GM19328 (cell line): ENCODE measurements around the gene TREX2.

Experiments used
- ATAC-seq: cut with Tn5 transposase; IDR thresholded peaks from one replicate; pipeline ENCODE4 v1.9.1; 2021; ENCODE audit warnings: mild to moderate bottlenecking, moderate library complexity; ENCODE audit not compliant: unreplicated experiment

TREX2 gene

DNA sequence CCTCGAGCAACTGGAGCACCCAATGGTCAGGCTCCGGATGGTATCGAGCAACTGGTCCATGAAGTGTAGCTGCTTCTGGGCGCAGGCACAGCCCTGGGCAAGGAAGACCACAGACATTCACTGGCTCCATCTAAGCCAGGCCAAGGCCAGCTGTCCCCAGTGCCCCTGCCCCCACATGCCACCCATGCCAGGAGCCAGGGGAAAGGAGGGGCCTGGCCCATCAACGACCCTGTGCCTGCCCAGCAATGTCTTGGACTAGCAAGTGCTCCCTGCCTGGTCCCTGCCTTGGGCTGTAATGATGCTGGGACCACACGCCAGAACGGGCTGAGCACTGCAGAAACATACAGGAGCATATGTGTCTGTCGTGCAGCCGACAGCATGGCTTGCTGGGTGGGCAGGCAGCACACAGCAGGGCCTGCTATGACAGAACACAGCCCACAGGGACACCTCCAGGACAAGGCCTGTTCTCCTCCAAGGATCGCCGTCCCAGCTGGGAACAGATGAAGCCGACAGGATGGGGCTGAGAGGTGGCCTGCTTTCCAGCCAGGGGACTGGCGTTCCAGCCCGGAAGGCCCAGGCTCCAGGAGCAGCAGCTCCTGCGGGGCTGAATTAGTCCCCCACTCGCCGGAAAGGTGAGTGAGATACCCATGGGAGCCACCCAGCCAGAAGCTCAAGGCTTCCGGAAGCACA, 11.4 kb upstream of the TREX2 start:
- ATAC-seq: no peak

DNA sequence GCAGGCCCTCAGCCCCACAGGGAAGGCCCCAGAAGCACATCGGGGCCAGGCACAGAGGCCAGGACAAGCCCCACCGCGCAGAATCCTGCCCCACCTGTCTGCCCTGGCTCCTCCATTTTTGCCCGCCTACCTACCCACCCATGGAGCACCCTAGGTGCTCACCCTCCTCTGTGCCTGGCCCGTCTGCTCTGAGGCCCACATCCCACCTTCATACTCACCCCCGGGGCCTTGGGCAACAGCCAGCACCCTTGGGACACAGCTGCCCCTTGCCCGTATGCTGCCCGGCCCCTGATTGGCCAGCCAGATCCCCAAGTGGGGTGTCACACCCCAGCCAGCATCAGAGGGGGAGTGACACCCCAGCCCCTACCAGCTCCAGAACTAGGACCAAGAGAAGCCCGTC, 10.8 kb upstream of the TREX2 start:
- ATAC-seq: no peak

DNA sequence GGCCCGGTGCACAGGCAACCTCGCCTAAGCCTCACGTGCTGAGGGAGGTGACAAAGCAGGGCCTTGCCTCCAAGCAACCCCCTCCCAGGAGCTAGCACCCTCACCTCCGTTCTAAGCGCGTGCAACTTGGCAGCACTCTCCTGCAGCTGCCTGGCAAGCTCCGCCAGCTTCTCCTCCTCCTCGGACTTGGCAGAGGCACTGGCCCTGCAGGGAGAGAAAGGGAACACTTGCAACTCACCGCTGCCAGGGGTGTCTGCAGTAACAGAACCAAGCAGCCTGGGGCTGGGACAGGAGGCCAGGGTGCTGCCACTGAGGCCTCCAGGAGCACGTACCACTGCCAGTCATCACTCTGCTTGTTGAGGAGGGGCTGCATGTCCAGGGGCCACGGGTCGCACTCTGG, 10.3 kb upstream of the TREX2 start:
- ATAC-seq: no peak

DNA sequence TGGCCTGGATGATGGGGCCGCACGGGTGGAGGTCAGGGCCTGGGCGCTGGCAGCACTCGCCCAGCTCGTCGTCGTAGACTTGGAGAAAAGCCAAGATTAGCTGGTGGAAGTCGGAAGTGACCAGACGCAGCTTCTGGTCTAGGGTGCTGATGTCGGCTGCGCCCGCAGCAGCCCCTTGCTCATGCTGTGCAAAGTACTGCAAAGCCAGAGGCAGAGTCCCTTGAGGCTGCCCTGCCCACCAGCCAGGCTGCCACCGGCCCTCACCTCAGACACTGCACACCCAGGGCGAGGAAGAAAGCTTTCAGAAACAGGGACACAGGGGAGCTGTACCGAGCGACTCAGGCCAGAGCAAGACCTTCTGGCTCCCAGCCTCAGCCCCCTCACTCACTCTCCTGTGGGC, 9.7 kb upstream of the TREX2 start:
- ATAC-seq: no peak

DNA sequence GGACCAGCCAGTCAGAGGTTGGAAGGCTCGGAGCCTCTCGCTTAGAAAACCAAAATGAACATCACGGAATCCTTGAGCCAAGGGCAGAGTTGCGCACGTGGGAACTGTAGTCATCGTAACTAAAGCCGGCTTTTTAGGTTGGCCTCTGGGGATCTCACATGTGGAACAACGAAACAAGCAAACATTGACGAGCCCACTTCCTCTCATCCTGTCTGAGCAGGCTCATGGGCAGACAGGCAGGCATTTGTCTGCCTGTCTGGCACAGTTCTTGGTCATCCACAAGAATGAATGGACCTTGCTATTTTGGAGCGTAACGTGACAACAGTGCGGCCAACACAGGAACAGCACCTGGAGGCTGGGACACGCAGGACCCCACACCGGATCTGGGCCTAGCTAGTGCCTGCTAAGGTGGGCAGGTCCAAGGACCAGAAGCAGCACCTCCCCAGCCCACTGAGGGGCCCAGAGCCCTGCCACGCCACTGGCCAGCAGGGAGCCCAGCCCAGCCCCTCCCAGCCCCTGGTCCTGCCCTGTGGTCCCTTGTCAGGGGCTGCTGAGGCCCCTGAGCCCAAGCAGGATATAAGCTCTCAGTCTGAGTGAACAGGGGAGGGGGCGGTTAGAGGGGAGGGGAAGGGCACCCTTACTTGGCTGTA, 9.2 kb upstream of the TREX2 start:
- no peak for ATAC-seq

DNA sequence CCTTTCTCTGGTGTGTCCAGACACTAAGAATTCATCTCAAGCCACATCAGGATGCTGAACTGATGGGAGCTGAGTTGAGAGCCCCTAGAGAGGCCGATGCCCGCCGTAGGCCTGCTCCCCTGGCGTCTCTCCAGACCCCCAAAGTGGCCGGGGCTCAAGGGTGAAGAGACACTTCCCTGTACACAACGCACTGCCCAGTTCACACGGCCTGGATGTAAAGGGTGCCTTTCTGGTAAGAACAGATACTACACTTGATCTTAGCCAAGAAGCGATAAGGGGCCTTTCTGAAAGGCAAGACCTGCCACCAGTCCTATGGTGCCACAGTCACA, 5.1 kb upstream of the TREX2 start:
- ATAC-seq: no peak

DNA sequence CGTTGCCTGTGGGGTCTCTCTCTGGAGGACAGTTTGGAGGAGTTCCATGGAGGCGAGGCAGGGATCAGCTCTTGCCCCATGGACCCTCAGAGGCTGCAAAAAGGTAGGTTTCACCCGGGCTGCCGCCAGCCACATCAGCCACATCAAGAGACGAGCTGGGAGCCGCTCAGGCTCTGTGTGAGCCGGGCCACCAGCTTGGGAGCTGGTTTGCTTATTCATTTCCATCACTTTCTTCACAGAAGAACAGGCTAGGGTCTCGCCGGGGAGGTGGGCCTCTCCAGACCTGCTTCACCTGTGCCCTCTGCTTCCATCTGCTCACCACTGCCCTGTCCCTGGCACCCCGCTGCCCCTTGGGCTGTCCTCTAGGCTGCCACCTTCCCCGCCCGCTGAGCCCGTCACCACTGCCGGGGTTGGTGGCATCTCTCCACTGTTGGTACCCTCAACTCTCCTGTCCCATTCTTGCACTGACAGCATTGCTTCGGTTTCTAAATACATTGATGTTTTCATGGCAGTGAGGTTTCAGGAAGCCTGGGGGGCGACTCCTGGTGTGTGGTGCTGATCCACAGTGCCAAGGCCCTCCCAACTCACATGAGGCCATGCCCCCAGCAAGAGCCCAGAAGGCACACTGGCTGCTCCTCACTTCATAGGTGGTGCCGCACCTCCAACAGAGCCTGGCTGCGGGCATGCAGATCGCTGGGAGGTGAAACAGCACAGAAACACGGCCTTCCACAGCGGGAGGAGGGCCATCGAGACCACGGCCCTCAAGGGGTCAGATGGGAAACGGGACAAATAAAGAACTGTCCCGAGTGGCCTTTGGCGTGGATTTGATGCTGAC, 4.5 kb upstream of the TREX2 start:
- no peak for ATAC-seq

DNA sequence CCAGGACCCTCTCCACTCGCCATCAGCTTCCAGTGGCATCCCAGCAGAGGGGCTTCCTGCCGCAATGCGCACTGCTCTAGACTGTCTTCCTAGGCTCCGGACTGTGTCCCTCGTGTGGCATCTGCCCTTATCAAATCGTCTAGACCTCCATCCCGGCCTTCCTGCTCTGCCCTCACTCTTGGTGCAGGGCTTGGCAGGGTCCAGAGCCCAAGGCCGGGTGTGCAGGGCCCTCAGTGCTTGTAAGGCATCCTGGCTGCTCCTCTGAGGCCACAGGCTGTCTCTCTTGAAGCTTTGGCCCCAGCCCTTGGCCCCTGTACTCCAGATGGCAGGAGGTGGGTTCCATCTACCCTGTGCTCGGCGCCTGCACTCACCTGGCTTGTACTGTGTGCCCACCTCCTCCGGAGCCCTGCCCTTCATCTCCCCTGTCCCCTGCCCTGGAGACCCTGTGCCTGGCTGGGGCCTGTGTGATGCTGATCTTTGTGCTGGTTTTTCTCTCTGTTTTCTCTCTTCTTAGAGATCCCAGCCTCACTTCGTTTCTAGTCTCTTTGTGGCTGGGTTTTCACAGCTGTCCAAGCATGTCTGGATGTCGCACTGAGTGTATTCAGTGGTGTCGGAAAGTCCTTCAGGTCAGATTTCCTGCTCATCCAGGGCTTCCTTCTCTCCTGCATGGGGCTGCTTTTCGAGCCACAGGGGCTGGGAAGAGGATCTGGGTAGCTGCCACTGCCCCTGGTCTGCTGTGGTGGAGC, 3.7 kb upstream of the TREX2 start:
- ATAC-seq: no peak

DNA sequence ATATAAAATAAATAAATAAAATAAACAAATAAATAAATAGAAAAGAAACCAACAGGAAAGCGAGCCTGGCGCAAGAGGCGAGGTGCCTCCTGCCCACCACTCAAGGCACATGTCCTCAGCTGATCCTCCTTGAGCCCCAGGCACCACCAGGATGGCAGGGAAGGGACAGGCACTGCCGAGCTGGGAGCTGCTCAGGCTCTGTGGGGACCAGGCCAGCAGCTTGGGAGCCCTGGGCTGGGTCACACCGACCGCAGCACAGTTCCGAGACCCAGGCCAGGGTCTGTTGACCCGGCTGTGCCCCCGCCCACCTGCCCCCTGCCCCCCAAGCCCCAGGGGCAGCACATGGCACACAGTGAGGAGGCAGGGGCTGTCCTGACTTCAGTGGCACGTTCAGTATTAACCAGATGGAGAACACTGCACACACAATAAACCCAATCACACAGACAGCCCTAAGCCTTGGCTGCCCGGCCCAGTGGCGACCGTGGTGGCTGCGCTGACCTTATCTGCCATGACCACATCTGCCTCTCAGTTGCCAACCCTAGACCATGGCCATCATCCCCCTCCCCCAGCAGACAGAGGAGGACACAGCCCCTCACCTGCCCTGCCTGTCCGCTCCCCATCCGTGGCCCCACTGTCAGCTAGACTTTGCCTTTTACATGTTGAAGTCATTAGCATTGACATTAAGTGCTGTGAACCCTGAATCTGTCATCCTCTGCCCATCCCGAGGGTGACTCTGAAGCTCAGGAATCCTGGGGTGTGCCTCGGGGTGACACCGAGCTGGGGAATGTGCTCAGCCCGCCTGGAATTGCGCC, 2.9 kb upstream of the TREX2 start:
- no peak for ATAC-seq

DNA sequence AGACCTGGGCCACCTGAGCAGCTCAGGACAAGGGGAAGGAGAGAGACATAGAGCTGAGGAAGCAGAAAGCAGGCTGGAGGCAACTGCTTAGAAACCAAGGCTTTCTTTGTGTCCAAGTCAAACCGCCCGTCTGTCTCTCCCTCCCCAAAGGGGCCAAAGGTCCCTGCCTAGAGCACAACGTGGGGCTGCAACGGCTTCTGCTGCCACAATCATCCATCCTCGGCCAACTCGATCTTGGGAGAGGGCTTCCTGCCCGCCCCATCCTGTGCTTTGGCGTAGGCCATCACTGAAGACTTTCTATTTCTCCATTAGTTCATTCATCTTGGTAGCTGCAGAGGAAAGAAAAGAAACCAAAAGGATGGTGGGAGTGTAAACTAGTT, 1.7 kb upstream of the TREX2 start:
- ATAC-seq: no peak

DNA sequence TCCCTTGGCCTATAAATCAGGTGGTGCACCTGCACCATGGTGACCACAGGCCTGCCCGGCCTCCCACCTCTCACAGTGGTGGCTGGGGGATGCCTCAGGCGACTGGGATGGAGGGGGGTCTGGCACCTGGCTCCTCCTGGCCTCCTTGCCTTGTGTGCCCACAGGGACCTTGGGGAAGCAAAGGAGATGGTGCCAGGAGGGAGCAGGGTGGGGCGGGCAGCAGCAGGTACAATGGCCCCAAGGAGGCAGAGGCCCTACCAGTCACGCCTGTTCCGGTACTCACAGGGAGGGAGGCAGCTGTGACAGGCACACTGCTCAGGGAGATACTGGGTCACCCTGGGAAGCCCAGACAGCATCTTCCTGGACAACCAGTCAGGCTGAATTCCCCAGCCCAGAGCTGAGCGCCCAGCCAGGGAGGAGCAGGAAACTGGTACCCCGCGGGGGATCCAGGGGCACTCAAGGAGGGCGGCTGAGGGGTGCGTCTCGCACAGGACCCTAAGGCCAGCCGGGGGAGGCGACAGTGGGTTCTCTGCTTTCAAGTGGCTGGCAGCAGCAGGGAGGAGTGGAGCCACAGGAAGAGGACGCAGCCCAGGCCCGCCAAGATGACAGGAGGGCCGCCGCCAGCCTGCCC, 1.2 kb upstream of the TREX2 start:
- ATAC-seq: no peak

DNA sequence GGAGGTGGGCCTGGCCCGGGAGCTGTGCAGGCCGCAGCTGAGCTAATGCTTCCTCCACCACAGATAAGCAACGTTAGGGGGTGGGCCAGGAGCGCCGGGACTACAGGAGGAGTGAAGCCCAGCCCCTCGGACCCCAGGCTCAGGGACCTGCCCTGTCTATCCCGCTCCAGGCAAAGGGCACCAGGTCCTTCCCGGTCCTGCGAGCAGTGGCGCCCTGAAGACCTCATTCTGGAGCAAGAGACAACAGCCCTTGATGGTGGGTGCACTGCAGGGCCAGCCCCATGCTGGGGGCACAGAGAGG, 730 bp upstream of the TREX2 start:
- ATAC-seq: no peak

DNA sequence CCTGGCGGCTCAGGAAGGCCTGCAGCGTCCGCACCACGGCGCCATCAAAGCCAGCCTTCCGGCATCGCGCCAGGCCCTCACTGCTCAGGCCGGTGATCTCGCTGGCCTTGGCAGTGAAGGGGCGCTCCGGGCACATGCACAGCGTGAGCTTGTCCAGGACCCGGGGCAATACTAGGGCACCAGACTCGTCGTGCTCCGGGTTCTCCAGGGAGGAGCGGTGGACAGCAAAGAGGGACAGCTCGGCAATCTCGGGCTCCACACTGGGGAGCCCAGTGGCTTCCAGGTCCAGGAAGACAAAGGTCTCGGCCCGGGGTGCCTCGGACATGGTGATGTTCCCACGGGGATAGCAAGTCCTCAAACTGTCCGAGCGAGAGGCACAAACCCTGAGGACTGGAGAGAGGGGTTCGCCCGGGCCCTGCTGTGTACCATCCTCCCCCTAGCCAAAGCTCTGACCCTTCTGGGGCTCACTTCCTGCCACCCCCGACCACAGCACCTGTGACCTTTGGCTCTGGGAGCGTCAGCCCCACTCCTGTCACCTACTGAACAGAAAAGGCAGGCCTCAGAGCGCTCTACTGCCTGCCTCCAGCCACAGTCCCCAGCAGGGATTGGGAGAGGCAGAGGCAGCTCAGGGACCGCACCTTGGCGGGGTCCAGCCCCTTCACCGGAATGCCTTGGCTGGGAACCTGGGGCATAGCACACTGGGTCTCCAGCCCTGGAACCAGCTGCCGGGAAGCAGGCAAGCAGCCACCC, 575 bp downstream of the TREX2 start:
- ATAC-seq: no peak

DNA sequence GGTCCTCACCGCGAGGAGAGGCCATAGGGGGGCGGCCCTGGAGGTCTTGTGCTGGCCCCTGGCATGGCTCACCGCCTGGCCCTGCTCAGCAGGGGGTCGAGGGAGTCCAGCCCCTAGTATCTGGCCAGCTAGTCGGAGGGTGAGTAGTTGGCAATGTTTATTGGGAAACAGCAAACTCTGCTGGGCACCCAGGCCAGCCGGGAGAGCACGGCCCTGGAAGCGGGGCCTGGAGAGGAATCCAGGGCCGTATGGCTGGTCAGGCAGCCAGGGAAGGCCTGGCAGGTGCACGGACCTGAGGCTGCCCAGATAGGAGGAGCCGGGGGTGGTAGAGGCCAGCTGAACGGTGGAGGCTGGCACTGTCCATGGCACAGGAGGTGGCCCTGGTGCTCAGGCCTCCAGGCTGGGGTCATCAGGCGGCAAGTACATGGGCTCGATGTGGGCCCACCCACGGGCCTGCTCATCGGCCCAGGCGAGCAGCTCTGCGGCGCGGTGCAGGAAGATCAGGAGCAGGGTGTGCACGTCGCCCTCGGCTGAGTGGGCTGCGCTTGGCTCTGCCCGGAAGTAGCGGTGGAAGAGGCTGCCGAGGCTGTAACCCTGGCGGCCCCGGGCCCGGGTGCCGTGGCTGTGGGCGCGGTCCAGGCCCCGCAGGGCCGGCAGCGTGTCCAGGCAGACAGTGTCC, 1.4 kb downstream of the TREX2 start:
- ATAC-seq: no peak

DNA sequence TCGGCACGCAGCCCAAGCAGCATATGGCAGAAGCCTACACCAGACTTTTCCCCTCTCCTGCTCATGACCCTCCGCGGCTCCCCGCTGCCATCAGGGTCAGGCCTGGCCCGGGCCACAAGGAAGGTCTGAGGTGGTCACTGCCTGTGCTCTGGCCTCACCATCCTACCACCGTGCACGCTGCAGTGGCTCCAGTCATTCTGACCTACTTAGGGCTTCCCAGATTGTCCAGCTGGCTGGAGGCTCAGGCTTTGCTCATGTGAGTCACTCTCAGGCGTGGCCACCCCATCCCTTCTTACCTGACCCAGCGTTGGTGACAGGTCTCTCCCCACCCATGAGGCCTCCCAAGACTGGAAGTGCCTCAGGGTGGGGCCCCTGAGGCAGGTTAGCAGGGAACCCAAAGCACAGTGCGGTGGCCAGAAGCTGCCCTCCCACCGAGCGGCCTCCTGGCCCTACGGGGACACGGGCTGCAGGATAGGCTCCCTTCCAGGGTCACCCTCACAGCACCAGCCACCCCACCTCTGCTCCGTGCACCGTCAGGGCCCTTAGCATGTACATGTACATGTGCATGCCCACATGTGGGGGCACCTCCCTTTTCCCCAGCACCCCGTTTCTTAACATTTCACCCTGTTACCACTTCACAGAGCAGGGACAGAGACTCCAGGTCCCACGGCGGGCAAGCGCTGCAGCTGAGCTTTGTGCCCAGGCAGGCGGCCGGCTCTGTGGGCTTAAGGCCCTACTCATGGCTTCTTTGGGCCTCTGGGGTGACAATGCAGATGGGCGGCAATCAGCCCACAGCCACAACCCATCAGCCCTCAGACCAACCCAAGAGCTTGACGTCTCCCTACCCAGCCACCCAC, 2.2 kb downstream of the TREX2 start:
- no peak for ATAC-seq

DNA sequence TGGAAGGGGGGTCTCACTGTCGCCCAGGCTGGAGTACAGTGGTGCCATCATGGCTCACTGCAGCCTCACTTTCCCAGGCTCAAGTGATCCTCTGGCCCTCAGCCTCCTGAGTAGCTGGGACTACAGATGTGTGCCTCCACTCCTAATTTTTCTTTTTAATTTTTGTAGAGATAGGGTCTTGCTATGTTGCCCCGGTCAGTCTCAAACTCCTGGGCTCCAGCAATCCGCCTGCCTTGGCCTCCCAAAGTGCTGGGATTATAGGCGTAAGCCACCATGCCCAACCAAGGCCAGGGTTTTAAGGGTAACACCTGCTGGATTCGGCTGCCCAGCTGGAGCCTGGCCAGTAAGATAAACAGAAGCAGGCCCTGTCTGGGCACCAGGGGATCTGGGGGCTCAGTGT, 3.4 kb downstream of the TREX2 start:
- no peak for ATAC-seq

DNA sequence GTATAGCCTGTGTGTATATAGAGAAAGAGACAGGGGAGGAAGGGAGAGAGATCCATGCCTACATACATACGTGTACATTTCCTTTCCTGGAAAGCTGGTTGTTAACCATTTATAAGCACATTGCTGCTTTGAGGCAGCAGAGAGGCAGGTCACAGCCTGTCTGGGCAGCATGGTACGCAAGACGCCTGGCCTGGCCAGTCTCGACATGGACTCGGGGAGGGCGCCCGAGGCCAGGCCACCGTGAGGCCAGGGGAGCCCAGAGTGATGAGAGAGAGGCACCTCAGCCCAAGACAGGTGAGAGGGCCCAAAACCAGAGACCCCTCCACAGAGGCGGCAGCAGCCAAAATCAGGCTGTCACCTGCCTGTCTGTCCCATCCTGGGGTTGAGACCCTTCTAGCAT, 3.9 kb downstream of the TREX2 start:
- ATAC-seq: no peak

DNA sequence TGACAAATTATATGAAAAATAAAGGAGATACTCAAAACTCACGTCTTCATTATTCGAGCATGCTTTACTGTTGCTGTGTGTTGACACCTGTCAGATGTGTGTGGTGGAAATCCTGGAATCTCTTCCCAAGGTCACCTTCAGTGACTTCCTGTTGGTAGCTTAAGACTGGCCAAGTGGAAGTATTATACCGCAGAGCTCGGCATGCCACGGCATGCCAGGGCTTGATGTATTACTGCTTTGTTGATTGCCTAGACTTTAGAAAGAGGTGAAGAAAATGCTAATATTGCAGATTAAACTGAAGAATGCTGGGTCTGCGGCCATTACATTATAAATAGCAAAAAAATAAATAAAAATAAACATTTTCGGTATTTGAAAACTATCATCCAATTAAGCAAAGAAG, 4.6 kb downstream of the TREX2 start:
- no peak for ATAC-seq
